NB4 (cell line): Measurements from ENCODE around the gene POLRMT.

Experiments
- TF ChIP-seq, protein P1 (sequence below): IDR thresholded peaks from one replicate; pipeline ENCODE4 v1.5.1; 2012; ENCODE audit warnings: low read depth, low read length
- TF ChIP-seq, protein P2 (sequence below): IDR thresholded peaks from 2 replicates; pipeline ENCODE4 v1.6.1; 2011; ENCODE audit warnings: low read depth, low read length

DNA sequence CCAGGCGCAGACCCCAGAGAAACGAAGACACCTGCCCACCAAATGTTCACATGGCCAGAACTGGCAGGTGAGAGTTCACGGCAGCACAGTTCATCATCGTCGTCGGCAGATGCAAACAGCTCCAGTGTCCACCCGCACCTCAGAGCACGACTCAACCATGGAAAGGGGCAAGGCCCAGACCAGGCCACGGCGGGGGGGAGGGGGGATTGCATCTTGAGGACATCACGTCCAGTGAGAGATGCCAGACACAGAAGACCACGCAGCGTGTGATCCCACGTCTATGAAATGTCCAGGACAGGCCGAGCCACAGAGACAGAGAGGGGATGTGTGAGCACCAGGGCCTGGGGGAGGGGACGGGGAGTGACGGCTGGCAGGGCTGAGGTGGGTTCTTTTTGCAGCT, 22.4 kb upstream of the POLRMT start:
- TF ChIP-seq, protein P1, sequence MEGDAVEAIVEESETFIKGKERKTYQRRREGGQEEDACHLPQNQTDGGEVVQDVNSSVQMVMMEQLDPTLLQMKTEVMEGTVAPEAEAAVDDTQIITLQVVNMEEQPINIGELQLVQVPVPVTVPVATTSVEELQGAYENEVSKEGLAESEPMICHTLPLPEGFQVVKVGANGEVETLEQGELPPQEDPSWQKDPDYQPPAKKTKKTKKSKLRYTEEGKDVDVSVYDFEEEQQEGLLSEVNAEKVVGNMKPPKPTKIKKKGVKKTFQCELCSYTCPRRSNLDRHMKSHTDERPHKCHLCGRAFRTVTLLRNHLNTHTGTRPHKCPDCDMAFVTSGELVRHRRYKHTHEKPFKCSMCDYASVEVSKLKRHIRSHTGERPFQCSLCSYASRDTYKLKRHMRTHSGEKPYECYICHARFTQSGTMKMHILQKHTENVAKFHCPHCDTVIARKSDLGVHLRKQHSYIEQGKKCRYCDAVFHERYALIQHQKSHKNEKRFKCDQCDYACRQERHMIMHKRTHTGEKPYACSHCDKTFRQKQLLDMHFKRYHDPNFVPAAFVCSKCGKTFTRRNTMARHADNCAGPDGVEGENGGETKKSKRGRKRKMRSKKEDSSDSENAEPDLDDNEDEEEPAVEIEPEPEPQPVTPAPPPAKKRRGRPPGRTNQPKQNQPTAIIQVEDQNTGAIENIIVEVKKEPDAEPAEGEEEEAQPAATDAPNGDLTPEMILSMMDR = no peak
- TF ChIP-seq, protein P2, sequence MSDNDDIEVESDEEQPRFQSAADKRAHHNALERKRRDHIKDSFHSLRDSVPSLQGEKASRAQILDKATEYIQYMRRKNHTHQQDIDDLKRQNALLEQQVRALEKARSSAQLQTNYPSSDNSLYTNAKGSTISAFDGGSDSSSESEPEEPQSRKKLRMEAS = no peak
